ENCODE results near the gene AMOTL2.

AMOTL2 gene

DNA sequence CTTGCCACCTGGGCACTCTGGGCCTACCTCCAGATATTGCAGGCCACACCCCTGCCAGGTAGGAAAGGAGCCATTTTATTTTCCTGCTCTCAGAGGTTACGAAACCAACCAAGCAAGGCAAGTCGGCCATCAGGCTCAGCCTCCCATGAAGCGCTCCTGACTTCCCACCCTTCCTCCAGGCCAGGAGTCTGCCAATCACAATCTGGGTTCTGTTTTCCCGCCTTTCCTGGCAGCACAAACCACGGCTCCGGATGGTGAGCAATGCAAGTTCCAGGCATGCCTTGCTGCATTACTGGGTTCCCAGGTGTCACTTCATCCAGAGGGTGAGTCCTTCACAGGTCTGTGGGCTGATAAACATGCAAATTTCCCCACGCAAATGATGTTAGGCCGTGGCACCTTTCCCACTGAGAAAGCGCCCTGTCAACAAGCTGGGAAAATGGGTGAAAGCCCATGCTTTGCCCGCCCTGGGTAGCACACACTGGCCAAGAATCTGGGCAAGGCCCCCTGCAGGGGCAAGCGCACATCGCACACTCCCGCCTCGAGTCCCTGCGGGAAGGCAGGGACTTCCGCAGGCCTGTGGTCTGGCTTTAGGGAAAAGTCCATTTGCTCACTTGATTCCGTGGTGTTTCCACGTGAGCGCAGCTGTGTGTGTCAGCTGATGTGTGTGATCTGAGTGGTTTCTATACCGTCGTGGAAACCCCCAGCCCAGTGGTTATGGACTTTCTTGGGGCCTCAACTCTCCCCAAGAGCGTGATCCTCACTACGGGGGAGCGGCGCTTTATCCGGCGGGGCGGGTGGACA is 62.0 kb downstream of the AMOTL2 start:
- no peak for DNase-seq

DNA sequence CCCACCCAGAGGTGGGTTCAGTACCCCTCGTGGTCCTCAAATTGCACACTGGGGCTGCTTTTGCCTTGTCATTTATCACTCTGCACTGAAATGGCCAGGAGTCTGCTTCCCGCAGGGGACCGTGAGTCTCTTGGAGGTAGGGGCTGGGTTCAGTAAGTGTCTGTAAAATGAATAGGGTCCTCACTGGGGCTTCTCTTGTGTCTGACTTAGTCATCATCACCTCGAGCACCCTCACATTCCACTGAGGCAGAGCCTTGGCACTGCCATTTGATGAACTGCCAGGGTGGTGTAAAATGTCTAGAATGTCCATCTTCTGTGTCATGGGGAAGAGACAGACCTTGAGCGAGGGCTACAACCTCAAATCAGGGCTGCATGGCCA is 62.6 kb downstream of the AMOTL2 start:
- no peak for DNase-seq

DNA sequence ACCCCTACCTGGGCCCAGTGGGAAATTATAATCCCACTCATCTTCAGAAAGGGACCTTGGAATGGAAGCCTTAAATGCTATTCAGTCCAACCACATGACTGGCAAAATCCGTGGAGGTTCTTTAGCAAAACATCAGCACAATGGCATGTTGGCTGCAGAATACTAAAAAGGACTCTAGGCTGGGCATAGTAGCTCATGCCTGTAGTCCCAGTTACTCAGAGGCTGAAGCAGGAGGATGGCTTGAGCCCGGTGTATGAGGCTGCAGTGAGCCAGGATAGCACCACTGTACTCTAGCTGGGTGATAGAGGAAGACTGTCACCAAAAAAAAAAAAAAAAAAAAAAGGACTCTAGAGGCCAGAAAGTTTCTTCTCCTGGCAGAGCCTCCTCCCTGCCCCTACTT is 63.0 kb downstream of the AMOTL2 start:
- no peak for DNase-seq

DNA sequence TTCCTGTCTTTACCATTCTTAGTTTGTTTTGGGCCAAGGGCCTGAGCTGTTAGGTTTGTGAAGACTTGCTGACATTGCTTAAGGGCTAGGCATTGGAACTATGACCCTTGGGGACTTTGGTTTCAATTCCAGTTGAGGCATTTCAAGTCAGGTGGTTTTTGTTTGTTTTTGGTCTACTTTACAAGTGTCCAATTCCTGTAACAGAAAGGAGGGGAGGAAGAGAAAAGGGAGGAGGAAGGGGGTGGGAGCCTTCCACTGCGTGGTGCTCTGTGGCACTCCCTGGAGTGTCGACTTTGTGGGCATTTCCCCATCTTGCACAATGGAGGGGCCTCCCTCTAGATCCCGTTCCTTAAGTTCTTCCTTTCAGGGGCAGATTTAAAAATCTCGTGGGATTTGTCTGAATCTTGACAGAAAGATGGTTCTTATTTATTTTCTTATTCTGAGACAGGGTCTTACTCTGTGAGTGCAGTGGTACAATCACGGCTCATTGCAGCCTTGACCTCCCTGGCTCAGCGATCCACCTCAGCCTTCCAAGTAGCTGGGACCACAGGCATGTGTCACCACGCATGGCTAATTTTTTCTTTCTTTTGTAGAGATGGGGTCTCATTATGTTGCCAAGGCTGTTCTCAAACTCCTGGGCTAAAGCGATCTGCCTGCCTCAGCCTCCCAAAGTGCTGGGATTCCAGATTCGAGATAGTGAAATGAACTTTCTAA is 64.1 kb downstream of the AMOTL2 start:
- no peak for DNase-seq

DNA sequence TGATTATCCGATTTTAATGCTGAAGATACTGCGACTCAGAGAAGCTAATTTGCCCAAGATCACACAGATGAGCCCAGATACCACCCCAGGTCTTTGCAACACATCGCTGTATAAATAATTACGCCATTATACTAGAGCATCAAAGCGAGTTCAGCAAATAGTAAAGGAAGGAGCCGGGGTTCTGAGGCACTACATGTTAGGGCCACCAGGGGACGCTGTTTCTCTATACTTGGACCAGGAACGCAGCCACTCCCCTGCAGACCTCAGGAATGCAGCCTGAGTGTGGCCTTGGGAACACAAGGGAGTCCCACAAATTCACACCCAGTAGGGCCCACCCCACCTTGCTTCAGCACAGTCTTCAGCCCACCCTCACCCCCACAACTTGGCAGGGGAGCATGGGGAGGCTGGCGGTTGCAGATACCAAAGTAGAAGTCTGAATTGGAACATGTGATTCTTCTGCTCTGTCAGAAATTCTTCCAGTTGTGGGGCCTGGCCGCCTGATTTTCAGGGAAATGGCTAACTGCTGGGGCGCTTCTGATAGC is 65.8 kb downstream of the AMOTL2 start:
- DNase-seq = peak; percentile 78

DNA sequence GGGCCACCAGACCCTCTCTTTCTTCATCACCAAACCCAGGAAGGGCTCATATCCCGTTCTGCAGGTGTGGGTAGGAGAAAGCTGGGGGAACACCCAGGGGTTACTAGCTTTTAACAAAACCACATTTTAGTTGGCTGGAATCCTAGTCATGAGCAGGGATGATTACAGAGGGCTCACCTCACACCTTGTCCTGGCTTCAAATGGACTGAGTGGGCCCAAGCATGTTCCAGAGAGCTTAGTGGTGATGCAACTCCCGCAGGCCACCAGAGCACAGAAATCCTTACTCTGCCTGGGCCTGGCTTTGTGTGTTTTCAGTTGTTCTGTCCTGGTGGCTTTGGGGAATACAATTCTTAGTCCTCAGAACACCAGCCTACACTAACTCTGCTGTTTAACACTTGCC is 66.8 kb downstream of the AMOTL2 start:
- DNase-seq = no peak

DNA sequence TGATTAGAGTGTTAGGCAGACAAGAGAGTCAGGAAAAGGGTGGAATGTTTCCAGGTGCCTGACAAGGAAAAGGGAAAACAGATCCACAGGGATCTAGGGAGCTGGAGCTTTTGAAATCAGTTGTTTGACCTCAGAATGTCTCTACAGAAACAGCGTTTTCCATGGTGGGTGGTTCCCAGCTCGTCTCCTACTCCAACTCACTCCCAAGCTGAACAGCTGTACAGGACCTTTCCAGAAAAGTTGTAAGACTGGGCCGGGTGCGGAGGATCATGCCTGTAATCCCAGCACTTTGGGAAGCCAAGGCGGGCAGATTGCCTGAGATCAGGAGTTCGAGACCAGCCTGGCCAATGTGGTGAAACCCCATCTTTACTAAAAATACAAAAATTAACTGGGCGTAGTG is 67.9 kb downstream of the AMOTL2 start:
- DNase-seq = no peak
